Stimulated activated naive B cell treated with anti-CD40 and anti-IgM and Interleukin-4, amounts not matched to agents 10 μg/mL and 1 μg/mL and 100 μg/mL, for 72 hours (primary cell): ENCODE data around the gene CIT.
"Not testable (repeated sequence)": the region's sequence is repeated elsewhere in the genome, so short reads cannot be mapped to it uniquely, and the experiment has no call there.

ENCODE experiments used
- ATAC-seq, 2 donors: fragments of 150-1000 bp; cut with Tn5 transposase; replicated peaks; 2 replicates each; pipeline ENCODE4 v1.10.0; 2021; ENCODE audit warnings: moderate library complexity in 1 of 2
- DNase-seq: peaks from one replicate; pipeline ENCODE4 v3.0.0; 2021
- H3K27ac Mint-ChIP-seq: one replicate; pipeline ENCODE4 v1.8.0; 2022; ENCODE audit warnings: mild to moderate bottlenecking, mixed read lengths
- H3K27me3 Mint-ChIP-seq, 2 donors: one replicate each; pipeline ENCODE4 v1.8.0; 2022; ENCODE audit warnings: mixed read lengths in 2 of 2
- H3K36me3 Mint-ChIP-seq, 2 donors: one replicate each; pipeline ENCODE4 v1.8.0; 2022; ENCODE audit warnings: mixed read lengths in 2 of 2, mild to moderate bottlenecking in 1 of 2
- H3K4me1 Mint-ChIP-seq, 2 donors: one replicate each; pipeline ENCODE4 v1.8.0; 2022; ENCODE audit warnings: mixed read lengths in 2 of 2, mild to moderate bottlenecking in 1 of 2
- H3K4me3 Mint-ChIP-seq, 2 donors: one replicate each; pipeline ENCODE4 v1.8.0; 2022; ENCODE audit warnings: mild to moderate bottlenecking in 2 of 2, mixed read lengths in 2 of 2, moderate library complexity in 1 of 2
- H3K9me3 Mint-ChIP-seq, 2 donors: one replicate each; pipeline ENCODE4 v1.8.0; 2022; ENCODE audit warnings: mixed read lengths in 2 of 2, mild to moderate bottlenecking in 1 of 2

Gene CIT, protein sequence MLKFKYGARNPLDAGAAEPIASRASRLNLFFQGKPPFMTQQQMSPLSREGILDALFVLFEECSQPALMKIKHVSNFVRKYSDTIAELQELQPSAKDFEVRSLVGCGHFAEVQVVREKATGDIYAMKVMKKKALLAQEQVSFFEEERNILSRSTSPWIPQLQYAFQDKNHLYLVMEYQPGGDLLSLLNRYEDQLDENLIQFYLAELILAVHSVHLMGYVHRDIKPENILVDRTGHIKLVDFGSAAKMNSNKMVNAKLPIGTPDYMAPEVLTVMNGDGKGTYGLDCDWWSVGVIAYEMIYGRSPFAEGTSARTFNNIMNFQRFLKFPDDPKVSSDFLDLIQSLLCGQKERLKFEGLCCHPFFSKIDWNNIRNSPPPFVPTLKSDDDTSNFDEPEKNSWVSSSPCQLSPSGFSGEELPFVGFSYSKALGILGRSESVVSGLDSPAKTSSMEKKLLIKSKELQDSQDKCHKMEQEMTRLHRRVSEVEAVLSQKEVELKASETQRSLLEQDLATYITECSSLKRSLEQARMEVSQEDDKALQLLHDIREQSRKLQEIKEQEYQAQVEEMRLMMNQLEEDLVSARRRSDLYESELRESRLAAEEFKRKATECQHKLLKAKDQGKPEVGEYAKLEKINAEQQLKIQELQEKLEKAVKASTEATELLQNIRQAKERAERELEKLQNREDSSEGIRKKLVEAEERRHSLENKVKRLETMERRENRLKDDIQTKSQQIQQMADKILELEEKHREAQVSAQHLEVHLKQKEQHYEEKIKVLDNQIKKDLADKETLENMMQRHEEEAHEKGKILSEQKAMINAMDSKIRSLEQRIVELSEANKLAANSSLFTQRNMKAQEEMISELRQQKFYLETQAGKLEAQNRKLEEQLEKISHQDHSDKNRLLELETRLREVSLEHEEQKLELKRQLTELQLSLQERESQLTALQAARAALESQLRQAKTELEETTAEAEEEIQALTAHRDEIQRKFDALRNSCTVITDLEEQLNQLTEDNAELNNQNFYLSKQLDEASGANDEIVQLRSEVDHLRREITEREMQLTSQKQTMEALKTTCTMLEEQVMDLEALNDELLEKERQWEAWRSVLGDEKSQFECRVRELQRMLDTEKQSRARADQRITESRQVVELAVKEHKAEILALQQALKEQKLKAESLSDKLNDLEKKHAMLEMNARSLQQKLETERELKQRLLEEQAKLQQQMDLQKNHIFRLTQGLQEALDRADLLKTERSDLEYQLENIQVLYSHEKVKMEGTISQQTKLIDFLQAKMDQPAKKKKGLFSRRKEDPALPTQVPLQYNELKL (N-terminal part only)

GRCh38 chr12:119876761-119877638 is at the start of gene CIT:
Gene CIT, minus strand, starts transcription at chr12:119877320. Its CDS starts 1,152 bp downstream, at chr12:119876168.
- ATAC-seq (peak; percentile 99 to 100), DNase-seq (peak; percentile 78)
- peak within 1 kb of the TSS; percentile 89 for H3K27ac Mint-ChIP-seq
- no peaks in the 10 kb centered on the region for H3K9me3 Mint-ChIP-seq
- H3K27me3 Mint-ChIP-seq: peaks cover 0 to 6% of the 10 kb centered on the region in 2 donors
- H3K36me3 Mint-ChIP-seq: no peaks in the 10 kb centered on the region
- H3K4me3 Mint-ChIP-seq: peak within 1 kb of the TSS; percentile 90 to 94
- H3K4me1 Mint-ChIP-seq: peaks cover 11 to 15% of the 10 kb centered on the region in 2 donors

DNA sequence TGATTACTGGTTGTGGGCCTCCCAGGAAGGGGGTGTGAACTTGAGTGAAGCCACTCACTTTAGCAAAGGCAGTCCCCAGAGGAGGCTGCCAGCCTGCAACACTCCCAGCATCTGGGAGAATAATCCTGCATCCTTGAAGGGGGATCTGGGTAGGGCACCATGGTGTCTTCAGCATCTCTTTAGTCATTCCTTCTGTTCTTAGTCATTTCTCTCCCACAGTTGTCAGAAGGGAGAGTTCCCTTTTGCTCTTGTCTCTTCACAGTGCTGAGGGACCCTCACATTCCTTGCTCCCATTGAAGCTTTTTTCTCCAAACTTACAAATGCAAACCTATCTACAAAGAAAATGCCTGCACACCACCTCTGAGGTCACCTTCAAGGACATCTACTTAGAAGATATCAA is 48.1 kb upstream of the CIT start:
- no peaks in the 10 kb centered on the region for H3K36me3 Mint-ChIP-seq
- no peak overlapping the region for H3K27ac Mint-ChIP-seq
- H3K9me3 Mint-ChIP-seq: no peaks in the 10 kb centered on the region
- ATAC-seq (no peak), DNase-seq (no peak)
- no peak overlapping the region for H3K4me3 Mint-ChIP-seq
- H3K4me1 Mint-ChIP-seq: no peaks in the 10 kb centered on the region
- H3K27me3 Mint-ChIP-seq: peaks cover 12 to 20% of the 10 kb centered on the region in 2 donors

- DNase-seq (no peak), ATAC-seq (no peak)
- Mint-ChIP-seq H3K4me1 (no peaks in the 10 kb centered on the region), H3K4me3 (no peak overlapping the region), H3K36me3 (no peaks in the 10 kb centered on the region), H3K27me3 (peaks cover 24 to 29% of the 10 kb centered on the region in 2 donors), H3K9me3 (no peaks in the 10 kb centered on the region), H3K27ac (no peak overlapping the region)
Observed at GRCh38 chr12:119920064-119920463, 42.9 kb upstream of the CIT start.

GRCh38 chr12:119915894-119916510 is 38.9 kb upstream of the CIT start:
- no peaks in the 10 kb centered on the region for H3K9me3 Mint-ChIP-seq
- H3K36me3 Mint-ChIP-seq: no peaks in the 10 kb centered on the region
- H3K4me1 Mint-ChIP-seq: no peaks in the 10 kb centered on the region
- DNase-seq: no peak
- ATAC-seq: no peak
- H3K27me3 Mint-ChIP-seq: peaks cover 15 to 18% of the 10 kb centered on the region in 2 donors
- no peak overlapping the region for H3K27ac Mint-ChIP-seq
- no peak overlapping the region for H3K4me3 Mint-ChIP-seq

GRCh38 chr12:119914666-119915065 is 37.5 kb upstream of the CIT start:
- H3K4me3 Mint-ChIP-seq: no peak overlapping the region
- H3K4me1 Mint-ChIP-seq: no peaks in the 10 kb centered on the region
- no peaks in the 10 kb centered on the region for H3K9me3 Mint-ChIP-seq
- H3K36me3 Mint-ChIP-seq: no peaks in the 10 kb centered on the region
- H3K27ac Mint-ChIP-seq: no peak overlapping the region
- H3K27me3 Mint-ChIP-seq: peaks cover 16 to 18% of the 10 kb centered on the region in 2 donors
- no peak for DNase-seq
- ATAC-seq: no peak

- DNase-seq (no peak), ATAC-seq (no peak)
- no peak overlapping the region for H3K4me3 Mint-ChIP-seq
- H3K9me3 Mint-ChIP-seq: no peaks in the 10 kb centered on the region
- H3K36me3 Mint-ChIP-seq: no peaks in the 10 kb centered on the region
- peaks cover 16 to 20% of the 10 kb centered on the region in 2 donors for H3K27me3 Mint-ChIP-seq
- H3K27ac Mint-ChIP-seq: no peak overlapping the region
- H3K4me1 Mint-ChIP-seq: no peaks in the 10 kb centered on the region
Observed at GRCh38 chr12:119913536-119914330, 36.6 kb upstream of the CIT start.

- Mint-ChIP-seq H3K27ac (no peak overlapping the region), H3K27me3 (peaks cover 11 to 12% of the 10 kb centered on the region in 2 donors), H3K4me1 (no peaks in the 10 kb centered on the region), H3K4me3 (no peak overlapping the region), H3K36me3 (no peaks in the 10 kb centered on the region), H3K9me3 (no peaks in the 10 kb centered on the region)
- no peak for ATAC-seq
- no peak for DNase-seq
Observed at GRCh38 chr12:119911182-119911581, 34.1 kb upstream of the CIT start.

DNA sequence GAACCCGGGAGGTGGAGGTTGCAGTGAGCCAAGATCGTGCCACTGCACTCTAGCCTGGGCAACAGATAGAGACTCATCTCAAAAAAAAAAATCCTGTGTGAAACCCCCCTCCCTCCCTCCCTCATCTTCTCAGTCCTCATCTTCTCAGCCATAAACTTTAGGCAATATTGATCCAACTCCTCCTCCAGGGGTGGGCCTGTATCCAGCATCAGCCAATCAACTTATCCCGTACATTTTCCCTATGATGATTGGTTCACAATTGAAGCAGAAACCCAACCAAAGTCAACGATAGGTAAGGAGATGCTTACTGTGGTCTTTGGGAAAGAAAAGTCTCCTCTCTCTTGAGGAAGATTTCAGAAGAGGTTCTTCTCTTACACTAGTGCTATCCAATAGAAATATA is 33.5 kb upstream of the CIT start:
- DNase-seq (no peak), ATAC-seq (no peak)
- Mint-ChIP-seq H3K27ac (no peak overlapping the region), H3K36me3 (no peaks in the 10 kb centered on the region), H3K27me3 (peaks cover 8% of the 10 kb centered on the region in 2 donors), H3K9me3 (no peaks in the 10 kb centered on the region), H3K4me3 (no peak overlapping the region), H3K4me1 (no peaks in the 10 kb centered on the region)

GRCh38 chr12:119902084-119902509 is 25.0 kb upstream of the CIT start:
- ATAC-seq (peak; percentile 92 to 97), DNase-seq (peak; percentile 61)
- Mint-ChIP-seq H3K27me3 (peaks cover 5 to 15% of the 10 kb centered on the region in 2 donors), H3K4me3 (no peak overlapping the region), H3K27ac (no peak overlapping the region), H3K9me3 (no peaks in the 10 kb centered on the region), H3K4me1 (peaks cover 4 to 6% of the 10 kb centered on the region in 2 donors), H3K36me3 (no peaks in the 10 kb centered on the region)

- Mint-ChIP-seq H3K36me3 (no peaks in the 10 kb centered on the region), H3K27me3 (peaks cover 5 to 15% of the 10 kb centered on the region in 2 donors)
- DNase-seq: no peak
Observed at GRCh38 chr12:119901670-119902069, 24.6 kb upstream of the CIT start.

GRCh38 chr12:119894916-119895315 is 17.8 kb upstream of the CIT start:
- Mint-ChIP-seq H3K4me3 (no peak overlapping the region), H3K27me3 (peaks cover 8 to 18% of the 10 kb centered on the region in 2 donors), H3K9me3 (peaks cover 0 to 2% of the 10 kb centered on the region in 2 donors), H3K27ac (no peak overlapping the region), H3K36me3 (no peaks in the 10 kb centered on the region), H3K4me1 (no peaks in the 10 kb centered on the region)
- DNase-seq (no peak), ATAC-seq (no peak)

More at GRCh38 chr12:119901670-119902069, 24.6 kb upstream of the CIT start:
- Mint-ChIP-seq H3K27ac (no peak overlapping the region), H3K9me3 (no peaks in the 10 kb centered on the region), H3K4me3 (no peak overlapping the region), H3K4me1 (peaks cover 4 to 6% of the 10 kb centered on the region in 2 donors)
- no peak for ATAC-seq

DNA sequence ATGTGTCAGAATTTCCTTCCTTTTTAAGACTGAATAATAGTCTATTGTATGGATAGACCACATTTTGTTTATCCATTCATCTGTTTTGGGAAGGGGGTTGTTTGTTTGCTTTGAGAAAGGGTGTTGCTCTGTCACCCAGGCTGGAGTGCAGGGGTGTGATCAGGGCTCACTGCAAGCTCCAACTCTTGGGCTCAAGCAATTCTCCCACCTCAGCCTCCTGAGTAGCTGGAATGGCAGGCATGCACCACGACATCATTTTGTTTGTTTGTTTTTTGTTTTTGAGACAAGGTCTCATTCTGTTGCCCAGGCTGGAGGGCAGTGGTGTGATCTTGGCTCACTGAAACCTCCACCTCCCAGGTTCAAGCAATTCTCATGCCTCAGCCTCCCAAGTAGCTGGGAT is 15.5 kb upstream of the CIT start:
- H3K9me3 Mint-ChIP-seq, ATAC-seq, DNase-seq, H3K27ac Mint-ChIP-seq, H3K36me3 Mint-ChIP-seq, H3K4me1 Mint-ChIP-seq, H3K4me3 Mint-ChIP-seq: not testable (repeated sequence)
- H3K27me3 Mint-ChIP-seq: peaks cover 19 to 21% of the 10 kb centered on the region in 2 donors
